ENCODE data around the gene EPHB2. TPM values are rescaled to one million over a fixed set of nuclear protein-coding genes. Genes with fewer than 3 reads are reported as not detected.

EPHB2 gene
- total RNA-seq, 2 experiments from 2014 or later: 0.59 TPM; not detected in 1

- ChIA-PET CTCF (ENCODE audit: unreplicated experiment) (no interaction called here), POLR2A (no interaction called here)
- no peaks in the 10 kb centered on the region for H3K9me2 ChIP-seq (ENCODE audit: insufficient read depth, low read length)
- H3K4me3 ChIP-seq (ENCODE audit: low read depth, low read length, poor library complexity, severe bottlenecking): no peak overlapping the region
- H4K20me1 ChIP-seq (ENCODE audit: insufficient read depth, low read length): no peaks in the 10 kb centered on the region
- TF ChIP-seq CTCF (conservative IDR thresholded peaks at IDR 0.05; ENCODE audit: low read length): no peak
- H3K9me3 ChIP-seq (ENCODE audit: low read length): no peaks in the 10 kb centered on the region
- no peaks in the 10 kb centered on the region for H3K4me1 ChIP-seq (ENCODE audit: insufficient read depth, low read length, poor library complexity, severe bottlenecking)
- H3K79me2 ChIP-seq (ENCODE audit: insufficient read depth, low read depth, low read length): no peaks in the 10 kb centered on the region
- intact Hi-C loops (cut with micrococcal nuclease; ENCODE audit: unreplicated experiment): no loop called here
- H3K36me3 ChIP-seq (ENCODE audit: insufficient read depth, low read length): no peaks in the 10 kb centered on the region
- no peak overlapping the region for H3K27ac ChIP-seq (ENCODE audit: low read depth, low read length, poor library complexity, severe bottlenecking)
- H2AFZ ChIP-seq (ENCODE audit: low read length): no peak overlapping the region
- DNase-seq (ENCODE audit: low spot score): no peak
- H3K4me2 ChIP-seq (ENCODE audit: low read length): no peak overlapping the region
- no TSS peak for BruUV-seq (replicated peaks)
These were observed 166.7 kb downstream of the EPHB2 start for GRCh38 chr1:22877112-22877915.

GRCh38 chr1:22877980-22878379 lies 167.3 kb downstream of the EPHB2 start:
- Histone ChIP-seq H3K4me1 (ENCODE audit: insufficient read depth, low read length, poor library complexity, severe bottlenecking) (no peaks in the 10 kb centered on the region), H3K36me3 (ENCODE audit: insufficient read depth, low read length) (no peaks in the 10 kb centered on the region), H3K4me3 (ENCODE audit: low read depth, low read length, poor library complexity, severe bottlenecking) (no peak overlapping the region), H4K20me1 (ENCODE audit: insufficient read depth, low read length) (no peaks in the 10 kb centered on the region), H3K27ac (ENCODE audit: low read depth, low read length, poor library complexity, severe bottlenecking) (no peak overlapping the region), H3K79me2 (ENCODE audit: insufficient read depth, low read depth, low read length) (no peaks in the 10 kb centered on the region), H3K9me3 (ENCODE audit: low read length) (no peaks in the 10 kb centered on the region), H3K9me2 (ENCODE audit: insufficient read depth, low read length) (no peaks in the 10 kb centered on the region), H3K4me2 (ENCODE audit: low read length) (no peak overlapping the region), H2AFZ (ENCODE audit: low read length) (no peak overlapping the region)
- no TSS peak for BruUV-seq (replicated peaks)
- TF ChIP-seq CTCF (conservative IDR thresholded peaks at IDR 0.05; ENCODE audit: low read length): no peak
- no peak for TF ChIP-seq EZH2phosphoT487 (IDR thresholded peaks at IDR 0.05; ENCODE audit: borderline replicate concordance, low read depth, low read length)
- POLR2A ChIA-PET: no interaction called here
- DNase-seq (ENCODE audit: low spot score): no peak
- CTCF ChIA-PET (ENCODE audit: unreplicated experiment): no interaction called here
- intact Hi-C loops (cut with micrococcal nuclease; ENCODE audit: unreplicated experiment): no loop called here

- Histone ChIP-seq H3K27ac (ENCODE audit: low read depth, low read length, poor library complexity, severe bottlenecking) (no peak overlapping the region), H3K4me3 (ENCODE audit: low read depth, low read length, poor library complexity, severe bottlenecking) (no peak overlapping the region), H3K4me1 (ENCODE audit: insufficient read depth, low read length, poor library complexity, severe bottlenecking) (no peaks in the 10 kb centered on the region), H3K4me2 (ENCODE audit: low read length) (no peak overlapping the region), H3K9me3 (ENCODE audit: low read length) (no peaks in the 10 kb centered on the region), H2AFZ (ENCODE audit: low read length) (no peak overlapping the region), H3K79me2 (ENCODE audit: insufficient read depth, low read depth, low read length) (no peaks in the 10 kb centered on the region), H4K20me1 (ENCODE audit: insufficient read depth, low read length) (no peaks in the 10 kb centered on the region), H3K9me2 (ENCODE audit: insufficient read depth, low read length) (no peaks in the 10 kb centered on the region), H3K36me3 (ENCODE audit: insufficient read depth, low read length) (no peaks in the 10 kb centered on the region)
- DNase-seq (ENCODE audit: low spot score): no peak
- CTCF ChIA-PET (ENCODE audit: unreplicated experiment): no interaction called here
- intact Hi-C loops (cut with micrococcal nuclease; ENCODE audit: unreplicated experiment): no loop called here
- POLR2A ChIA-PET: no interaction called here
- TF ChIP-seq CTCF (conservative IDR thresholded peaks at IDR 0.05; ENCODE audit: low read length) (no peak), EZH2phosphoT487 (IDR thresholded peaks at IDR 0.05; ENCODE audit: borderline replicate concordance, low read depth, low read length) (no peak)
- BruUV-seq (replicated peaks): no TSS peak
These were observed 168.0 kb downstream of the EPHB2 start for GRCh38 chr1:22878626-22879025.
